GM12891 (cell line): ENCODE results near the gene SBNO2.

Experiments used
- DNase-seq: peaks from one replicate; pipeline ENCODE4 v3.0.0; 2011; ENCODE audit warnings: low spot score; ENCODE audit not compliant: insufficient read length
- FAIRE-seq: peaks from 2 replicates; lab custom pipeline; 2011; peaks lifted over from hg19 to GRCh38; lab: Jason Lieb, UNC
- PAX5 ChIP-seq: IDR thresholded peaks from 2 replicates; pipeline ENCODE4 v1.6.1; 2011; ENCODE audit warnings: low read length, moderate library complexity, mild to moderate bottlenecking; ENCODE audit not compliant: insufficient read depth, severe bottlenecking
- POLR2A ChIP-seq: IDR thresholded peaks from 2 replicates; pipeline ENCODE4 v1.6.1; 2011; ENCODE audit warnings: low read depth, low read length, control low read depth
- POLR2AphosphoS5 ChIP-seq: IDR thresholded peaks from 2 replicates; pipeline ENCODE4 v1.6.1; 2011; ENCODE audit warnings: low read depth, low read length, control low read depth
- POU2F2 ChIP-seq: IDR thresholded peaks from 2 replicates; pipeline ENCODE4 v1.6.1; 2011; ENCODE audit warnings: low read depth, mild to moderate bottlenecking, control low read depth, low read length, moderate library complexity
- SPI1 ChIP-seq: IDR thresholded peaks from 2 replicates; pipeline ENCODE4 v1.6.1; 2011; ENCODE audit warnings: low read depth, low read length, control low read depth
- TAF1 ChIP-seq: IDR thresholded peaks from 2 replicates; pipeline ENCODE4 v1.6.1; 2011; ENCODE audit warnings: low read depth, low read length, control low read depth

The SBNO2 gene

GRCh38 chr19:1072371-1073015 lies 101.6 kb downstream of the SBNO2 start:
- TF ChIP-seq POLR2AphosphoS5 (no peak), SPI1 (no peak), TAF1 (no peak), POU2F2 (no peak), POLR2A (no peak), PAX5 (no peak)
- DNase-seq (no peak), FAIRE-seq (no peak)

GRCh38 chr19:1070931-1071791 lies 102.9 kb downstream of the SBNO2 start:
- no peak for DNase-seq
- TF ChIP-seq PAX5: no peak
- no peak for TF ChIP-seq POU2F2
- TF ChIP-seq TAF1: no peak
- no peak for TF ChIP-seq POLR2A
- no peak for TF ChIP-seq SPI1
- TF ChIP-seq POLR2AphosphoS5: no peak
- no peak for FAIRE-seq

GRCh38 chr19:1070576-1070930 lies 103.5 kb downstream of the SBNO2 start:
- no peak for DNase-seq
- no peak for TF ChIP-seq TAF1
- TF ChIP-seq PAX5: no peak
- TF ChIP-seq POU2F2: no peak
- no peak for FAIRE-seq

GRCh38 chr19:1069009-1069779 lies 104.9 kb downstream of the SBNO2 start:
- no peak for DNase-seq
- no peak for FAIRE-seq
- TF ChIP-seq SPI1 (peak; percentile 84), TAF1 (0 out of 2 replicates have a peak, but pooled peaks have one; percentile 29), POLR2A (no peak), POLR2AphosphoS5 (0 out of 2 replicates have a peak, but pooled peaks have one; percentile 24), PAX5 (no peak), POU2F2 (peak; percentile 60; the same call in 1 of the 2 replicates)

- DNase-seq: no peak
- TF ChIP-seq POLR2A: no peak
- peak; percentile 95 for FAIRE-seq
These were observed 105.8 kb downstream of the SBNO2 start for GRCh38 chr19:1068009-1069001.

- no peak for DNase-seq
- TF ChIP-seq PAX5: no peak
- no peak for TF ChIP-seq POU2F2
- no peak for TF ChIP-seq TAF1
- TF ChIP-seq SPI1: no peak
- FAIRE-seq: no peak
These were observed 106.6 kb downstream of the SBNO2 start for GRCh38 chr19:1067341-1067957.

GRCh38 chr19:1066748-1067340 lies 107.2 kb downstream of the SBNO2 start, which contains the start of gene ARHGAP45:
TSS of gene ARHGAP45 (plus strand) at chr19:1067167. CDS start at chr19:1067406, 239 bp downstream.
- FAIRE-seq (peak; percentile 90), DNase-seq (peak; percentile 79)
- TF ChIP-seq PAX5: no peak
- TF ChIP-seq POLR2AphosphoS5: no peak
- TF ChIP-seq POLR2A: no peak
- TF ChIP-seq TAF1: no peak
- TF ChIP-seq POU2F2: no peak
- no peak for TF ChIP-seq SPI1

- DNase-seq (no peak), FAIRE-seq (no peak)
- TF ChIP-seq SPI1: no peak
- no peak for TF ChIP-seq POLR2A
- TF ChIP-seq POU2F2: no peak
- no peak for TF ChIP-seq POLR2AphosphoS5
- TF ChIP-seq PAX5: no peak
- TF ChIP-seq TAF1: no peak
These were observed 107.8 kb downstream of the SBNO2 start for GRCh38 chr19:1066251-1066747.
